ENCODE data around the gene LRP3.
"Not testable (repeated sequence)": the region's sequence is repeated elsewhere in the genome, so short reads cannot be mapped to it uniquely, and the experiment has no call there.

The LRP3 gene

DNA sequence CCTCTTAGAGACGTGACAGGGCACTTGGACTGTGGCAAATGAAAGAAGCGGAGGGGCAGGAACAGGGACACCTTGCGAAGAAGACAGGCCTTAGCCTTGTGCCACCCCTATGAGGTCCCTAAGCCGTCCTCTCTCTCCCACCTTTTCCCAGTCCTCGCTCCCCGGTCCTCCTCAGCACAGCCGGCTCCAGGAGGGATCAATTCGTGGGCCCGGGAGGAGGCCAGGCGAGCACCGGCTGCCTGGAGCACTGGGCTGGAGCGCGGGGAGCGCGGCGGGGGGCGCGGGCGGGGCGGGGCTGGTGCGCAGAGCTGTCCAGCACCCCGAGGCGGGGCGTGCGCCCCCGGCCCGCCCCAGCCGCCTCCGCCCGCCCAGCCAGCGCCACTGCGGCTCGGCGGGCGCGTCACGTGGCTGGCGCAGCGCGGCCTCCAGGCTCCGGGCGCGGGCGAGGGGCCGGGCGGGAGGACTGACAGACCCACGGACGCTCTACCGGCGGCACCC is at the start of gene LRP3:
Gene LRP3, plus strand, starts transcription at position 466 of the 498 bp plus-strand sequence. CDS start 456 bp downstream, outside the sequence.
- DNase-seq: no peak

DNA sequence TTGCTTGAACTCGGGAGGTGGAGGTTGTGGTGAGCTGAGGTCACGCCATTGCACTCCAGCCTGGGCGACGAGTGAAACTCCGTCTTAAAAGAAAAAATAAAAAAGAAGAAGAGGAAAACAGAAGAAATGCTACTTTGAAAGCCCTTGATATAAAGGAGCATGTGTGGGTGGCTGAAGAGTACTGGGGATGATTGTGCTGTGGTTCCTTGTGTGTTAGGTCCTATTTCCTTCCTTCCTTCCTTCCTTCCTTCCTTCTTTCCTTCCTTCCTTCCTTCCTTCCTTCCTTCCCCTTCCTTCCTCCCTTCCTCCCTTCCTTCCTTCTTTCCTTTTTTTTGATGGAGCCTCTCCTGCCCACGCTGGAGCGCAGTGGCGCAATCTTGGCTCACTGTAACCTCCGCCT is 47.9 kb upstream of the LRP3 start:
- no peak for DNase-seq

DNA sequence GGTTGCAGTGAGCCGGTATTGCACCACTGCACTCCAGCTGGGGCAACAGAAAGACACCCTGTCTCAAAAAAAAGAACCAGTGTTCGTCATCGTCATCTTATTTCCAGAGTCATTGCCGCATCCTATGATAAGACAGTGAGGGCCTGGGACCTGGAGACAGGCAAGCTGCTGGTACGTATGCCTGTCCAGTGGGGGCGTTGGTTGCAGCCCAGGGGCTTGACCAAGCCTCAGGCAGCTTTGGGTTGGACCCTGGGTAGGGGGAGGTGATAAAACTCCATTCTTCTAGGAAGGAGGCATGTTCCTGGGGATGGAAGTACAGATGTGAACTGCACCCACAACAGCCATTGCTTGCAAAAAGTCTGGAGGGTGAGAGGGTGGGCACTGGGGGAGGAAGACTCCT is 46.6 kb upstream of the LRP3 start:
- no peak for DNase-seq

- DNase-seq: no peak
Observed at GRCh38 chr19:33150852-33151518, 43.1 kb upstream of the LRP3 start.

DNA sequence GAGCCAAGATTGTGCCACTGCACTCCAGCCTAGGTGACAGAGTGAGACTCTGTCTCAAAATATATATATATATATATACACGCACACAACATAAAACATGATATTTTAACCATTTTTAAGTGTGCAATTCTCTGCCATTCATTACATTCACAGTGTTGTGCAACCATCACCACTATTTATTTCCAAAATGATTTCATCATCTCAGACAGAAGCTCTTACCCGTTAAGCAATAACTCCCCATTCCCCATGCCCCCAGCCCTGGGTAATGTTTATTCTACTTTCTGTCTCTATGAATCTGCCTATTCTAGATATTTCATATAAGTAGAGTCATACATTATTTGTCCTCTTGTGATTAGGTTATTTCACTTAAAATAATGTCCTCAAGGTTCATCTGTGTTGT is 42.0 kb upstream of the LRP3 start:
- no peak for DNase-seq

- DNase-seq: not testable (repeated sequence)
Observed at GRCh38 chr19:33152625-33153024, 41.5 kb upstream of the LRP3 start.

GRCh38 chr19:33154313-33154712 is 39.8 kb upstream of the LRP3 start:
- not testable (repeated sequence) for DNase-seq

GRCh38 chr19:33156334-33156733 is 37.8 kb upstream of the LRP3 start:
- DNase-seq: no peak

DNA sequence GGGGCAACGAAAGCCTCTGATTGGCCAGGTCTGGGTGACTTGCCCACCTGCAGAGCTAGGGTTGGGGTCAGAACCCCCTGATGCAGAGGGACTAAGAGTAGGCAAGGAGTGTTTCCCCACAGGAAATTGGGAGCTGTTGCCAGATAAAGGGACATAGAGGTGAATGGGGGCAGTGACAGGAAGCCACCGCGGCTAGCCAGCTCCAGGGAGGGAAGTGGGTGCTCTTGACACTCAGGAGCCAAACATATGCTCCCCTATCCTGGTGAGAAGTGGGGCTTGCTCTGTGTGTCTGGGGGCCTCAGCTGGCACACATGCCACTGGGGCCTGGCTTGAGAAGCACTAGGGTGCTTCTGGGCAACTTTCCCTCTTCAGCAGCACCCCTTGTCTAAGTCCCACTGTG is 36.2 kb upstream of the LRP3 start:
- no peak for DNase-seq

DNA sequence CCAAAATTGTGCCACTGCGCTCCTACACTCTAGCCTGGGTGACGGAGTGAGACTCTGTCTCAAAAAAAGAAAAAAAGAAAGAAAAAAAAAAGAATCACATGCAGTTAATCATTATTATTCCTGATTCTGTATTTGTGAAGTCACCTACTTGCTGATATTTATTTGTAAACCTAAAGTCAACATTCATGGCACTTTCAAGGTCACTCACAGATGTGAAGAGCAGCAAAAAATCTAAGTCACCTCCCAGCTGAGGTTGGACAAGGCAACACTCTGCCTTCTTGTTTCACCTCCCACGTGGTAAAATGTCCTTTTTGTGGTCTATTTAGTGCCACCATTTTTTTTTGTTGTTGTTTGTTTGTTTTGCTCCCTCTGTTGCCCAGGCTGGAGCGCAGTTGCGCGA is 35.8 kb upstream of the LRP3 start:
- DNase-seq: no peak

- no peak for DNase-seq
Observed at GRCh38 chr19:33159149-33159548, 35.0 kb upstream of the LRP3 start.

GRCh38 chr19:33159893-33160292 is 34.2 kb upstream of the LRP3 start:
- no peak for DNase-seq

- DNase-seq: no peak
Observed at GRCh38 chr19:33161201-33161600, 32.9 kb upstream of the LRP3 start.

DNA sequence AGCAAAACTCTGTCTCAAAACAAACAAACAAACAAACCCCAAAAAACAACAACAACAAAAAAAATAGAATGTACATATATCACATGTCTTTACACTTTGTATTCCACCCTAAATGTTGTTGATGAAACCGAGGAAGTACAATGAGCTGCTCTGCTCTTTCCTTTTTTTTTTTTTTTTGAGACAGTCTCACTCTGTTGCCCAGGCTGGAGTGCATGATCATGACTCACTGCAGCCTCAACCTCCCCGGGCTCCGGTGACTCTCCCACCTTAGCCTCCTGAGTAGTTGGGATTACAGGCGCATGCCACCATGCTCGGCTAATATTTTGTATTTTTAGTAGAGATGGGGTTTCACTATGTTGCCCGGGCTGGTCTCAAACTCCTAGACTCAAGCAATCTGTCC is 30.6 kb upstream of the LRP3 start:
- DNase-seq: no peak

- not testable (repeated sequence) for DNase-seq
Observed at GRCh38 chr19:33166037-33166436, 28.1 kb upstream of the LRP3 start.

DNA sequence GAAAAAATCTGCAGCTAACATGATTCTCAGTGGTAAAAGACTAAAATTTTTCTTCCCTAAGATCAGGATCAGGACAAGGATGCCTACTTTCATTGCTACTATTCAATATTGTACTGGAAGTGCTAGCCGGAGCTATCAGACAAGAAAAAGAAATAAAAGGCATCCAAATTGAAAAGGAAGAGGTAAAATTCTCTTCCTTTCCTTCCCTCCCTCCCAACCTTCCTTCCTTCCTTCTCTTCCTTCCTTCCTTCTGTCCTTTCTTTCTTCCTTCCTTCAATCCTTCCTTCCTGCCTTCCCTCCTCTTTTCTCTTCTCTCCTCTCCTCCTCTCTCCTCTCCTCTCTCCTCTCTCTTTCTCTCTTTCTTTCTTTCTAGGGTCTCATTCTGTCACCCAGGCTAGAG is 26.7 kb upstream of the LRP3 start:
- no peak for DNase-seq

DNA sequence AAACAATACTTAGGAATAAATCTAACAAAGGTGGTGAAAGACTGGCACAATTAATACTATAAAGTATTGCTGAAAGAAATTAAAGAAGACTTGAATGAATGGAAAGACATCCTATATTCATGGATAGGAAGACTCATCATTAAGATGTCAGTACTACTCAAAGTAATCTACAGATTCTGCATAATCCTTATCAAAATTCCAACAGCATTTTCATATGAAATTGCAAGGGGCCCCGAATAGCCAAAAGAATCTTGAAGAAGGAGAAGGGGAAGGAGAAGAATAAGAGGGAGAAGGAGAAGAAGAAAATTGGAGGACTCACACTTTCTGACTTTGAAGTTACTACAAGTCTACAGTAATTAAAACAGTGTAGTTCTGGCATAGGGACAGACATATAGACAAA is 25.6 kb upstream of the LRP3 start:
- no peak for DNase-seq

DNA sequence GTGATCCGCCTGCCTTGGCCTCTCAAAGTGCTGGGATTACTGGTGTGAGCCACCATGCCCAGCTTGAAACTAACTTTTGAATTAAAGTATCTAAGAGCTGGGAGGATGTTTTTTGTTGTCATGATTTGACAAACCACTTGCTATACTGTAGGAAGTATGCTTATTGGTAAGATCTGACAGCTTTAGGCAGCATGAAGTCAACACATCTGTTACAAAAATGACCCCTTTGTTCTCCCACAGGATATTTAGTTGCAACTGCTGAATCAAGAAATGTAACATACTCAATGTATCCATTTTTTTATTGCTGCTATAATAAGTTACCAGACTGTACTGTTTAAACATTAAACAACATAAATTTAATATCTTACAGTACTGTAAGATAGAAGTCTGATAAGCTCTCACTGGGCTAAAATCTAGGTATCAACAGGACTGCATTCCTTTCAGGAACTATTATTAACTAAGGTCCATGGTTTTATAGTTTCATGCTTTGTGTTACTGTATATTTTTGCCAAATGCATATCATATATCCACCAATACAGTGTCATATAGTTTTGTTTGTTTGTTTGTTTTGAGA is 22.8 kb upstream of the LRP3 start:
- DNase-seq: no peak

GRCh38 chr19:33171916-33172359 is 22.2 kb upstream of the LRP3 start:
- DNase-seq: no peak

GRCh38 chr19:33174186-33174585 is 19.9 kb upstream of the LRP3 start:
- DNase-seq: no peak

GRCh38 chr19:33175156-33175782 is 18.9 kb upstream of the LRP3 start:
- DNase-seq: no peak

GRCh38 chr19:33175886-33176669 is 18.1 kb upstream of the LRP3 start:
- no peak for DNase-seq

- DNase-seq: peak; percentile 96
Observed at GRCh38 chr19:33176670-33177416, 17.3 kb upstream of the LRP3 start.
